22Rv1 (cell line): ENCODE results near the gene BUD13.

ENCODE experiments used
- H3K27ac ChIP-seq: fragments of 450-650 bp; 2 replicates; pipeline ENCODE4 v1.5.1; 2017
- CTCF ChIP-seq: fragments of 450-650 bp; IDR thresholded peaks from 2 replicates; pipeline ENCODE4 v1.5.1; 2017; ENCODE audit warnings: mild to moderate bottlenecking
- ZFX ChIP-seq: fragments of 450-650 bp; IDR thresholded peaks from 2 replicates; pipeline ENCODE4 v1.6.1; 2017; ENCODE audit warnings: antibody characterized with exemption, borderline replicate concordance

The BUD13 gene

GRCh38 chr11:116792144-116792868, 19.5 kb upstream of the BUD13 start:
- TF ChIP-seq ZFX (no peak), CTCF (no peak)

GRCh38 chr11:116791813-116792143, 19.0 kb upstream of the BUD13 start, which contains the start of gene APOA5:
Gene APOA5, minus strand, starts transcription at chr11:116791879. Its CDS starts 19 bp downstream, at chr11:116791860.
- no peak within 1 kb of the TSS for H3K27ac ChIP-seq
- no peak for TF ChIP-seq CTCF

More at GRCh38 chr11:116792144-116792868, 19.5 kb upstream of the BUD13 start:
- H3K27ac ChIP-seq: no peak overlapping the region

- TF ChIP-seq ZFX (no peak), CTCF (peak; percentile 95)
- no peak overlapping the region for H3K27ac ChIP-seq
These were observed 18.4 kb upstream of the BUD13 start for GRCh38 chr11:116791002-116791812.

GRCh38 chr11:116790167-116791001, 17.6 kb upstream of the BUD13 start:
- H3K27ac ChIP-seq: no peak overlapping the region
- TF ChIP-seq ZFX (no peak), CTCF (no peak)

- H3K27ac ChIP-seq: no peak overlapping the region
- TF ChIP-seq ZFX: no peak
- no peak for TF ChIP-seq CTCF
These were observed 16.2 kb upstream of the BUD13 start for GRCh38 chr11:116788975-116789374.

- H3K27ac ChIP-seq: peak overlapping the region; percentile 59; the same call in 1 of the 2 replicates
- no peak for TF ChIP-seq ZFX
- TF ChIP-seq CTCF: no peak
These were observed 15.7 kb upstream of the BUD13 start for GRCh38 chr11:116788534-116788933.
